GM23338 (cell line): ENCODE results near the gene TOX4. TPM values are rescaled to one million over a fixed set of nuclear protein-coding genes. Genes with fewer than 3 reads are reported as not detected.

ENCODE experiments used
- ATAC-seq: fragments of 200-7000 bp; cut with Tn5 transposase; 3 replicates; pipeline ENCODE4 v1.9.1; 2020
- DNase-seq: peaks from one replicate; pipeline ENCODE4 v3.0.0-alpha.2; 2015; ENCODE audit warnings: low spot score
- H2AFZ ChIP-seq: fragments of 200-600 bp; sonication (generic); 2 replicates; pipeline ENCODE4 v1.8.0; 2016; ENCODE audit warnings: antibody characterized with exemption, mild to moderate bottlenecking, moderate library complexity
- H3F3A ChIP-seq: fragments of 200-600 bp; sonication (generic); replicated peaks from 2 replicates; pipeline ENCODE4 v1.8.0; 2017; ENCODE audit warnings: antibody characterized with exemption, mixed run types, low read depth
- H3K27ac ChIP-seq: fragments of 200-600 bp; sonication (generic); 2 replicates; pipeline ENCODE4 v1.6.1; 2016; ENCODE audit warnings: low read depth
- H3K27me3 ChIP-seq: fragments of 200-600 bp; sonication (generic); 2 replicates; pipeline ENCODE4 v1.8.0; 2016; ENCODE audit warnings: mild to moderate bottlenecking, mixed run types, moderate library complexity; ENCODE audit not compliant: insufficient read depth
- H3K36me3 ChIP-seq: fragments of 200-600 bp; sonication (generic); 2 replicates; pipeline ENCODE4 v1.8.0; 2016; ENCODE audit warnings: mild to moderate bottlenecking; ENCODE audit not compliant: insufficient read depth
- H3K4me1 ChIP-seq: fragments of 200-600 bp; sonication (generic); 2 replicates; pipeline ENCODE4 v1.8.0; 2016; ENCODE audit warnings: mild to moderate bottlenecking, moderate library complexity; ENCODE audit not compliant: insufficient read depth
- H3K4me2 ChIP-seq: fragments of 200-600 bp; sonication (generic); 2 replicates; pipeline ENCODE4 v1.7.1; 2017; ENCODE audit warnings: mixed run types
- H3K4me3 ChIP-seq: fragments of 200-600 bp; sonication (generic); 2 replicates; pipeline ENCODE4 v1.6.1; 2016; ENCODE audit warnings: mixed run types
- H3K79me2 ChIP-seq: fragments of 200-600 bp; sonication (generic); replicated peaks from 2 replicates; pipeline ENCODE4 v1.8.0; 2017; ENCODE audit warnings: mild to moderate bottlenecking; ENCODE audit not compliant: insufficient read depth
- H3K9me2 ChIP-seq: fragments of 200-600 bp; sonication (generic); 2 replicates; pipeline ENCODE4 v1.8.0; 2017; ENCODE audit not compliant: insufficient read depth
- H4K20me1 ChIP-seq: fragments of 200-600 bp; sonication (generic); replicated peaks from 2 replicates; pipeline ENCODE4 v1.8.0; 2017; ENCODE audit warnings: mild to moderate bottlenecking; ENCODE audit not compliant: insufficient read depth
- H3K27ac Mint-ChIP-seq: 2 replicates; pipeline ENCODE4 v1.8.0; 2020; ENCODE audit warnings: inconsistent platforms, mild to moderate bottlenecking, moderate library complexity, mixed read lengths
- H3K27me3 Mint-ChIP-seq: 3 replicates; pipeline ENCODE4 v1.8.0; 2022; ENCODE audit warnings: low read depth, mild to moderate bottlenecking, moderate library complexity, mixed read lengths, inconsistent platforms; ENCODE audit not compliant: insufficient read depth, poor library complexity
- H3K36me3 Mint-ChIP-seq: 3 replicates; pipeline ENCODE4 v1.8.0; 2021; ENCODE audit warnings: low read depth, mild to moderate bottlenecking, inconsistent platforms, moderate library complexity, mixed read lengths
- H3K4me1 Mint-ChIP-seq: 3 replicates; pipeline ENCODE4 v1.8.0; 2020; ENCODE audit warnings: mild to moderate bottlenecking, inconsistent platforms, mixed read lengths
- H3K4me3 Mint-ChIP-seq: 3 replicates; pipeline ENCODE4 v1.8.0; 2021; ENCODE audit warnings: moderate library complexity, mild to moderate bottlenecking, inconsistent platforms, mixed read lengths
- H3K9me3 Mint-ChIP-seq: 3 replicates; pipeline ENCODE4 v1.8.0; 2020; ENCODE audit warnings: moderate library complexity, mild to moderate bottlenecking, inconsistent platforms, mixed read lengths
- CREB1 ChIP-seq: fragments of 250-450 bp; sonication (Bioruptor Pico); IDR thresholded peaks from 2 replicates; pipeline ENCODE4 v1.5.0; 2020; ENCODE audit warnings: low read depth, mild to moderate bottlenecking, moderate library complexity
- CTCF ChIP-seq, 2 experiments: fragments of 200-600 bp in 1 of 2; sonication (generic) in 1 of 2; conservative IDR thresholded peaks; 2 replicates each; pipeline versions ENCODE4 v1.5.1 to v1.6.1; 2016 to 2017; ENCODE audit warnings: antibody characterized with exemption in 2 of 2, low read depth in 2 of 2, mild to moderate bottlenecking in 2 of 2, moderate library complexity in 1 of 2
- ETS1 ChIP-seq: IDR thresholded peaks from 2 replicates; pipeline ENCODE4 v1.6.1; 2016; ENCODE audit warnings: antibody characterized with exemption
- EZH2 ChIP-seq: fragments of 200-600 bp; sonication (generic); IDR thresholded peaks from one replicate; pipeline ENCODE4 v1.8.0; 2017; ENCODE audit warnings: antibody characterized with exemption, mild to moderate bottlenecking, low read depth; ENCODE audit not compliant: unreplicated experiment
- EZH2phosphoT487 ChIP-seq: fragments of 200-600 bp; sonication (generic); IDR thresholded peaks from one replicate; pipeline ENCODE4 v1.8.1; 2018; ENCODE audit warnings: antibody characterized with exemption; ENCODE audit not compliant: unreplicated experiment
- JUNB ChIP-seq: IDR thresholded peaks from one replicate; pipeline ENCODE4 v1.6.1; 2016; ENCODE audit warnings: antibody characterized with exemption; ENCODE audit not compliant: unreplicated experiment
- NANOG ChIP-seq: IDR thresholded peaks from 2 replicates; pipeline ENCODE4 v1.6.1; 2016; ENCODE audit warnings: antibody characterized with exemption, borderline replicate concordance
- POLR2AphosphoS5 ChIP-seq: IDR thresholded peaks from 2 replicates; pipeline ENCODE4 v1.6.1; 2016; ENCODE audit warnings: antibody characterized with exemption, low read depth
- REST ChIP-seq: IDR thresholded peaks from one replicate; pipeline ENCODE4 v1.6.1; 2018; ENCODE audit warnings: antibody characterized with exemption; ENCODE audit not compliant: unreplicated experiment
- STAT1 ChIP-seq: IDR thresholded peaks from one replicate; pipeline ENCODE4 v1.6.1; 2016; ENCODE audit warnings: antibody characterized with exemption; ENCODE audit not compliant: unreplicated experiment
- ZNF114 ChIP-seq: fragments of 250-450 bp; sonication (Bioruptor Pico); IDR thresholded peaks from 2 replicates; pipeline ENCODE4 v1.5.0; 2020; ENCODE audit warnings: mild to moderate bottlenecking, moderate library complexity
- ZNF331 ChIP-seq: fragments of 250-450 bp; sonication (Bioruptor Pico); IDR thresholded peaks from 2 replicates; pipeline ENCODE4 v1.5.0; 2020; ENCODE audit warnings: low read depth, mild to moderate bottlenecking, moderate library complexity
- ZNF462 ChIP-seq: fragments of 250-450 bp; sonication (Bioruptor Pico); IDR thresholded peaks from 2 replicates; pipeline ENCODE4 v1.5.0; 2020; ENCODE audit warnings: mild to moderate bottlenecking, moderate library complexity
- polyA plus RNA-seq: library from polyadenylated mRNA; unstranded; fragments of >200 nt; fragmentation: Nextera tagmentation; extraction: Ambion mirVana; gene quantifications from 2 replicates; pipeline ENCODE4 v1.2.1, GENCODE V29; 2016
- total RNA-seq: library from RNA; depleted of rRNA; stranded (reverse); fragments of >200 nt; shearing (Covaris generic); gene quantifications from 2 replicates; pipeline ENCODE4 v1.2.3, GENCODE V29; 2014

Gene TOX4
- total and polyA plus RNA-seq, 2 experiments from 2014 or later: 45.6 to 72.8 TPM

GRCh38 chr14:21475767-21476522 is 1.1 kb upstream of the TOX4 start:
- H4K20me1 ChIP-seq: 0 out of 2 replicates have a peak, but pooled peaks cover 9% of the 10 kb centered on the region
- H3K4me1 ChIP-seq: no peaks in the 10 kb centered on the region
- Mint-ChIP-seq H3K9me3 (no peaks in the 10 kb centered on the region), H3K4me3 (peak overlapping the region; percentile 97), H3K4me1 (peaks cover 11% of the 10 kb centered on the region; the same call in 1 of the 3 replicates), H3K36me3 (peaks cover 37% of the 10 kb centered on the region), H3K27me3 (peaks cover 4% of the 10 kb centered on the region), H3K27ac (peak overlapping the region; percentile 98)
- peaks cover 7% of the 10 kb centered on the region; the same call in 1 of the 2 replicates for H3F3A ChIP-seq
- no peaks in the 10 kb centered on the region for H3K9me2 ChIP-seq
- H3K4me2 ChIP-seq: peak overlapping the region; percentile 80
- ATAC-seq (no peak), DNase-seq (no peak)
- no peaks in the 10 kb centered on the region for H3K27me3 ChIP-seq
- H2AFZ ChIP-seq: peak overlapping the region; percentile 72; the same call in 1 of the 2 replicates
- peak overlapping the region; percentile 77 for H3K27ac ChIP-seq
- no peak for TF ChIP-seq ZNF114 (CRISPR knock-in tag)
- TF ChIP-seq ETS1: no peak
- TF ChIP-seq EZH2: no peak
- TF ChIP-seq POLR2AphosphoS5: no peak
- no peak for TF ChIP-seq ZNF331 (CRISPR knock-in tag)
- TF ChIP-seq EZH2phosphoT487: no peak
- TF ChIP-seq CREB1 (CRISPR knock-in tag): no peak
- no peak for TF ChIP-seq NANOG
- no peak for TF ChIP-seq JUNB
- TF ChIP-seq CTCF (conservative IDR thresholded peaks at IDR 0.05; ENCODE audit: low read depth in 2 of 2): no peak
- no peak for TF ChIP-seq ZNF462 (CRISPR knock-in tag)
- TF ChIP-seq STAT1: no peak
- TF ChIP-seq REST: no peak
- peak overlapping the region; percentile 69 for H3K4me3 ChIP-seq
- H3K79me2 ChIP-seq: peaks cover 51% of the 10 kb centered on the region
- peaks cover 7% of the 10 kb centered on the region; the same call in 1 of the 2 replicates for H3K36me3 ChIP-seq
